Stimulated activated CD4-positive, alpha-beta T cell treated with anti-CD3 and anti-CD28 coated beads, Interleukin-1b, Interleukin-23, amount 100 ng/mL, for 24 hours (primary cell): ENCODE measurements around the gene MATCAP1.

Experiments used
- DNase-seq, 4 experiments: peaks; one replicate each; pipeline ENCODE4 v3.0.0-alpha.2; 2020; ENCODE audit warnings: low read depth in 4 of 4, low spot score in 1 of 4

The MATCAP1 gene

GRCh38 chr16:67174706-67175231 lies 9.0 kb downstream of the MATCAP1 start:
- no peak for DNase-seq

GRCh38 chr16:67173808-67174705 lies 9.7 kb downstream of the MATCAP1 start:
- DNase-seq: no peak

GRCh38 chr16:67173323-67173722 lies 10.4 kb downstream of the MATCAP1 start:
- DNase-seq: no peak

- DNase-seq: no peak
These were observed 12.7 kb downstream of the MATCAP1 start for GRCh38 chr16:67170949-67171649.

GRCh38 chr16:67170168-67170948 lies 13.4 kb downstream of the MATCAP1 start, which contains the start of gene NOL3:
TSS of gene NOL3 (plus strand) at chr16:67170538.
- DNase-seq: peak in 1 of 4 experiments; percentile 74

- no peak for DNase-seq
These were observed 14.1 kb downstream of the MATCAP1 start for GRCh38 chr16:67169642-67170167.

GRCh38 chr16:67169011-67169451 lies 14.7 kb downstream of the MATCAP1 start:
- DNase-seq: no peak

GRCh38 chr16:67167588-67167987 lies 16.2 kb downstream of the MATCAP1 start:
- no peak for DNase-seq

- DNase-seq: no peak
These were observed 17.1 kb downstream of the MATCAP1 start for GRCh38 chr16:67166598-67167168.

- no peak for DNase-seq
These were observed 17.6 kb downstream of the MATCAP1 start for GRCh38 chr16:67166110-67166547.

GRCh38 chr16:67165121-67166078 lies 18.4 kb downstream of the MATCAP1 start:
- DNase-seq: no peak

- no peak for DNase-seq
These were observed 19.1 kb downstream of the MATCAP1 start, which contains the start of gene HSF4 for GRCh38 chr16:67164599-67165061. TSS of gene HSF4 (plus strand) at chr16:67164745. CDS start at chr16:67164812, 67 bp downstream.

- no peak for DNase-seq
These were observed 19.7 kb downstream of the MATCAP1 start for GRCh38 chr16:67163999-67164558.

- no peak for DNase-seq
These were observed 20.4 kb downstream of the MATCAP1 start for GRCh38 chr16:67163164-67163998.

GRCh38 chr16:67162506-67163163 lies 21.1 kb downstream of the MATCAP1 start:
- no peak for DNase-seq

GRCh38 chr16:67161595-67162058 lies 22.1 kb downstream of the MATCAP1 start:
- no peak for DNase-seq
